K562 (cell line): ENCODE measurements around the gene DSEL. TPM values are rescaled to one million over a fixed set of nuclear protein-coding genes. Genes with fewer than 3 reads are reported as not detected.

ENCODE experiments used
- ATAC-seq: fragments of 200-7000 bp; cut with Tn5 transposase; 3 replicates; pipeline ENCODE4 v1.9.1; 2020; ENCODE audit warnings: moderate library complexity
- BruUV-seq: library from RNA; stranded (reverse); fragments of 400-500 nt; replicated peaks from 2 replicates; lab custom pipeline; 2021; lab: Mats Ljungman, UMichigan
- CTCF ChIA-PET: fragments of 300-600 bp; formaldehyde crosslinking; extraction: SDS; loops from one replicate; lab custom pipeline; 2021; ENCODE audit warnings: low intra/inter-chr PET ratio; lab: Yijun Ruan, JAX
- POLR2A ChIA-PET: fragments of 300-600, 350-650 bp; sonication (Branson Sonifier 250); formaldehyde crosslinking; extraction: SDS; loops from one replicate; lab custom pipeline; 2021; ENCODE audit warnings: antibody characterized with exemption, inconsistent platforms; lab: Yijun Ruan, JAX
- DNase-seq, 4 experiments: peaks; one replicate each; pipeline versions ENCODE4 v3.0.0 to v3.0.0-alpha.2; 2011 to 2018; ENCODE audit warnings: low spot score in 3 of 4, mixed read lengths in 3 of 4; ENCODE audit errors: extremely low read depth in 1 of 4
- FAIRE-seq: peaks from 2 replicates; lab custom pipeline; 2011; peaks lifted over from hg19 to GRCh38; lab: Jason Lieb, UNC
- H2AFZ ChIP-seq: 2 replicates; pipeline ENCODE4 v1.6.0; 2011; ENCODE audit warnings: low read depth, low read length, control low read depth, inconsistent platforms
- H3K27ac ChIP-seq: fragments of 200-600 bp; 3 replicates; pipeline ENCODE4 v1.8.0; 2011; ENCODE audit warnings: low read depth, mild to moderate bottlenecking, control low read depth, inconsistent platforms, low read length, moderate library complexity, mixed read lengths; ENCODE audit errors: extremely low read depth
- H3K27me3 ChIP-seq, 2 experiments: fragments of 300-600 bp in 1 of 2; 2 replicates in 1 of 2; 3 replicates in 1 of 2; pipeline versions ENCODE4 v1.6.0 to v1.8.0; 2011; ENCODE audit warnings: inconsistent platforms in 2 of 2, low read length in 2 of 2, mild to moderate bottlenecking in 1 of 2, mixed read lengths in 1 of 2, moderate library complexity in 1 of 2; ENCODE audit not compliant: control insufficient read depth in 2 of 2, insufficient read depth in 2 of 2
- H3K36me3 ChIP-seq: fragments of 300-600 bp; 3 replicates; pipeline ENCODE4 v1.8.0; 2011; ENCODE audit warnings: mild to moderate bottlenecking, low read length, inconsistent platforms; ENCODE audit not compliant: control insufficient read depth, insufficient read depth
- H3K4me1 ChIP-seq, 2 experiments: fragments of 200-600 bp in 1 of 2; replicated peaks in 1 of 2; 2 replicates in 1 of 2; 3 replicates in 1 of 2; pipeline versions ENCODE4 v1.5.1 to v1.8.0; 2011; ENCODE audit warnings: inconsistent platforms in 2 of 2, low read length in 2 of 2, mild to moderate bottlenecking in 1 of 2, mixed read lengths in 1 of 2, moderate library complexity in 1 of 2; ENCODE audit not compliant: control insufficient read depth in 2 of 2, insufficient read depth in 2 of 2
- H3K4me2 ChIP-seq: 2 replicates; pipeline ENCODE4 v1.6.1; 2011; ENCODE audit warnings: low read length, control low read depth, inconsistent platforms, mixed read lengths; ENCODE audit not compliant: insufficient read depth
- H3K4me3 ChIP-seq: fragments of 200-600 bp; sonication (generic), shearing (Covaris generic); 2 replicates; pipeline ENCODE4 v1.5.1; 2016; ENCODE audit warnings: control low read depth, inconsistent platforms
- H3K79me2 ChIP-seq: fragments of 200-600 bp; 3 replicates; pipeline ENCODE4 v1.8.0; 2011; ENCODE audit warnings: low read length, inconsistent platforms; ENCODE audit not compliant: control insufficient read depth, insufficient read depth
- H3K9ac ChIP-seq, 2 experiments: 2 replicates each; pipeline versions ENCODE4 v1.6.0 to v1.6.1; 2011; ENCODE audit warnings: low read depth in 2 of 2, low read length in 2 of 2, control low read depth in 1 of 2, inconsistent platforms in 1 of 2, mild to moderate bottlenecking in 1 of 2, mixed read lengths in 1 of 2; ENCODE audit not compliant: insufficient read depth in 1 of 2
- H3K9me1 ChIP-seq: one replicate; pipeline ENCODE4 v1.6.0; 2011; ENCODE audit warnings: inconsistent platforms, mild to moderate bottlenecking, low read length, moderate library complexity; ENCODE audit not compliant: control insufficient read depth, insufficient read depth
- H3K9me3 ChIP-seq: replicated peaks from 2 replicates; pipeline ENCODE4 v1.5.1; 2011; ENCODE audit warnings: low read depth, low read length, inconsistent platforms; ENCODE audit not compliant: control insufficient read depth, insufficient read depth
- H4K20me1 ChIP-seq: replicated peaks from 2 replicates; pipeline ENCODE4 v1.6.1; 2011; ENCODE audit warnings: low read length, inconsistent platforms, mixed read lengths; ENCODE audit not compliant: control insufficient read depth, insufficient read depth
- BHLHE40 ChIP-seq: IDR thresholded peaks from 2 replicates; pipeline ENCODE4 v1.6.1; 2011; ENCODE audit warnings: low read length, improper control_type of control experiment
- CUX1 ChIP-seq: fragments of 200-800 bp; sonication (Bioruptor generic); IDR thresholded peaks from 2 replicates; pipeline ENCODE4 v1.6.1; 2016; ENCODE audit warnings: missing genetic modification characterization, missing compliant biosample characterization
- GTF2A2 ChIP-seq: IDR thresholded peaks from 2 replicates; pipeline ENCODE4 v1.6.1; 2016; ENCODE audit warnings: mild to moderate bottlenecking, missing genetic modification characterization, missing compliant biosample characterization
- GTF3C2 ChIP-seq: IDR thresholded peaks from 3 replicates; pipeline ENCODE4 v1.6.1; 2011; ENCODE audit warnings: borderline replicate concordance, mild to moderate bottlenecking, moderate library complexity; ENCODE audit not compliant: insufficient read length; ENCODE audit errors: extremely low read depth
- NFIX ChIP-seq: fragments of 250-450 bp; sonication (Bioruptor Pico); IDR thresholded peaks from 2 replicates; pipeline ENCODE4 v1.4.0; 2020; ENCODE audit warnings: low read depth, mild to moderate bottlenecking, moderate library complexity
- NR3C1 ChIP-seq: sonication (generic); formaldehyde crosslinking; IDR thresholded peaks from 2 replicates; pipeline ENCODE4 v1.8.1; 2022; ENCODE audit warnings: missing genetic modification reagents
- POLR3A ChIP-seq: IDR thresholded peaks from 2 replicates; pipeline ENCODE4 v1.6.1; 2011; ENCODE audit warnings: borderline replicate concordance, mild to moderate bottlenecking, moderate library complexity; ENCODE audit not compliant: insufficient read length, insufficient read depth; ENCODE audit errors: extremely low read depth
- TCFL5 ChIP-seq: fragments of 250-450 bp; sonication (Bioruptor Pico); conservative IDR thresholded peaks from 2 replicates; pipeline ENCODE4 v1.6.1; 2021; ENCODE audit warnings: mild to moderate bottlenecking, moderate library complexity, matching md5 sums
- WGBS: fragments of 100-300 bp; shearing (Covaris generic); methylation state at CpG from one replicate; pipeline ENCODE4 v1.1.6; 2016; ENCODE audit warnings: low coverage, mixed read lengths; ENCODE audit not compliant: insufficient coverage; ENCODE audit errors: missing lambda C conversion rate; 5-methylcytosine and 5-hydroxymethylcytosine counted together
- in situ Hi-C: fragments of 300-500 bp; cut with MboI; formaldehyde crosslinking; loops from 4 replicates; pipeline ENCODE4 v1.15.0; 2018; ENCODE audit warnings: inconsistent platforms, mixed read lengths
- intact Hi-C: fragments of 100-400 bp; cut with micrococcal nuclease; formaldehyde crosslinking; loops from 2 replicates; pipeline ENCODE4 v1.14.2; 2022
- polyA plus RNA-seq, 8 experiments: library from polyadenylated mRNA; depleted of rRNA in 4 of 8; stranded (reverse) in 5 of 8; unstranded in 3 of 8; fragments of >200 nt; fragmentation: Nextera tagmentation in 2 of 8; fragmentation: Illumina TruSeq in 1 of 8; extraction: Ambion mirVana in 2 of 8; extraction: Trizol in 1 of 8; gene quantifications; 2 replicates each; pipeline versions ENCODE4 v1.2.1 to v1.2.3, GENCODE V29; 2011 to 2014; ENCODE audit warnings: inconsistent platforms in 1 of 8, missing spikeins in 1 of 8
- total RNA-seq, 7 experiments: library from RNA; depleted of rRNA in 6 of 7; stranded (reverse); fragments of >200 nt in 6 of 7; fragmentation: Illumina TruSeq in 2 of 7; extraction: Trizol in 2 of 7; gene quantifications; 2 replicates each; pipeline versions ENCODE4 v1.2.1 to v1.2.3, GENCODE V29; 2011 to 2021; ENCODE audit warnings: low replicate concordance in 1 of 7

Gene DSEL
- total and polyA plus RNA-seq, 9 of the 15 experiments (the other 6 are each of a cell fraction or from before 2014, with no cell fraction given) = under 0.01 to 0.04 (median 0.01) TPM; not detected in 3

- FAIRE-seq (no peak), ATAC-seq (no peak), DNase-seq (no peak)
- H3K4me3 ChIP-seq = no peak overlapping the region
- no peaks in the 10 kb centered on the region for H3K9me3 ChIP-seq
- no peak overlapping the region for H2AFZ ChIP-seq
- H3K4me1 ChIP-seq = no peaks in the 10 kb centered on the region
- no peaks in the 10 kb centered on the region for H3K9me1 ChIP-seq
- H3K79me2 ChIP-seq = no peaks in the 10 kb centered on the region
- no peaks in the 10 kb centered on the region for H3K27me3 ChIP-seq
- in situ Hi-C loops (no loop called here), intact Hi-C loops (no loop called here)
- TF ChIP-seq NR3C1 (CRISPR knock-in tag) (no peak), GTF3C2 (no peak)
- no peaks in the 10 kb centered on the region for H3K36me3 ChIP-seq
- no peak overlapping the region for H3K9ac ChIP-seq
- ChIA-PET POLR2A (no interaction called here), CTCF (no interaction called here)
- no peak overlapping the region for H3K4me2 ChIP-seq
- H3K27ac ChIP-seq = no peak overlapping the region
- BruUV-seq = no TSS peak
- no peaks in the 10 kb centered on the region for H4K20me1 ChIP-seq
Observed at GRCh38 chr18:67545681-67546080, 29.2 kb upstream of the DSEL start.

- no TSS peak for BruUV-seq
- Histone ChIP-seq H3K4me1 (no peaks in the 10 kb centered on the region), H3K9me1 (no peaks in the 10 kb centered on the region), H3K9me3 (no peaks in the 10 kb centered on the region), H2AFZ (no peak overlapping the region), H3K4me2 (no peak overlapping the region), H3K4me3 (no peak overlapping the region), H3K36me3 (no peaks in the 10 kb centered on the region), H3K79me2 (no peaks in the 10 kb centered on the region), H3K9ac (no peak overlapping the region), H3K27ac (no peak overlapping the region), H3K27me3 (no peaks in the 10 kb centered on the region), H4K20me1 (no peaks in the 10 kb centered on the region)
- POLR2A ChIA-PET = no interaction called here
- 0% methylated on average over 5 of the region's 5 CpGs for WGBS
- no peak for FAIRE-seq
- in situ Hi-C loops (no loop called here), intact Hi-C loops (no loop called here)
- CTCF ChIA-PET = no interaction called here
- no peak for DNase-seq
- ATAC-seq = no peak
- TF ChIP-seq TCFL5 (CRISPR knock-in tag) (no peak), CUX1 (CRISPR knock-in tag) (no peak), GTF2A2 (no peak), NFIX (CRISPR knock-in tag) (no peak), POLR3A (no peak), BHLHE40 (no peak)
Observed at GRCh38 chr18:67540559-67540958, 24.0 kb upstream of the DSEL start.
